Measurements from ENCODE around the gene ANAPC2. TPM values are rescaled to one million over a fixed set of nuclear protein-coding genes. Genes with fewer than 3 reads are reported as not detected.

The ANAPC2 gene
- total RNA-seq, 1 donor from 2014 or later: 28.7 TPM

DNA sequence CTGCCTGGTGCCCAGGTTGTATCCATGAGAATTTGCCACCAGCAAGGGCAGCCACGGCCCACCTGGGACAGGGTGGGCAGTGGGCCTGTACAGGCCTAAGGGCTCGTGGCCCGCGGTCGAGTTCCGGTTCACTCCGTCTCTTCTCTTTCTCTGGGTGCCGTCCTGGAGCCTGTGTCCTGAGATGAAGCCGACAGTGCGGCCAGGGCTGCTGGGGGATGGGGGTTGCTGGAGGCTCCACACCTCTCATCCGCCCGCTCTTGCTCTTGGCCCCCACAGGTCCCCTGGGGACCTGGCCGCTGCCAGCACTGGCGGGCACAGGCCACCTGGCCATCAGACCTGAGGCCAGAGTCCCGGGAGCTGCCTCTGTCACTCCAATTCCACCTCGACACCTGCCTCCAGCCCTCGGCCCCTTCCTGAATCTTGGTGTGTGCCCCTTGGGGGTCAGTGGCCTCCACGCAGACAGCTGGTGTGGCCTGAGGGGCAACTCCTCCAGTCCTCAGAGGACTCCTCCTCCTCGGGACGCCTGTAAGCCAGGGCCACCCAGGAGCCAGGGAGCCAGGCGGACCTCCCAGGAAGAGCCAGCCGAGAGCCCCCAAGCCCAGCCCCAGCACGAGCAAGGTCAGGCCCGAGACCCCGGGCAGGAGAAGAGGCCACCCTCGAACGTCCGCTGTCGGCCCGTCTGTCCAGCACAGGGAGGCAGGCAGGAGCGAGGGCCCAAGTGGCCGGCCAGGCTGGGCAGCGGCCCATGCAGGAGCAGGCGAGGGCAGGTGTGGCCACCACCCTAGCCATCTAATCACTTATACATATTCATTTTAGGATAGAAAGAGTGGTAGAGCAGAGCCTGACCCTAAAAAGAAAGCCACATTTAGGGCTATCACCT is 23.8 kb downstream of the ANAPC2 start:
- DNase-seq (ENCODE audit: low read depth): no peak

DNA sequence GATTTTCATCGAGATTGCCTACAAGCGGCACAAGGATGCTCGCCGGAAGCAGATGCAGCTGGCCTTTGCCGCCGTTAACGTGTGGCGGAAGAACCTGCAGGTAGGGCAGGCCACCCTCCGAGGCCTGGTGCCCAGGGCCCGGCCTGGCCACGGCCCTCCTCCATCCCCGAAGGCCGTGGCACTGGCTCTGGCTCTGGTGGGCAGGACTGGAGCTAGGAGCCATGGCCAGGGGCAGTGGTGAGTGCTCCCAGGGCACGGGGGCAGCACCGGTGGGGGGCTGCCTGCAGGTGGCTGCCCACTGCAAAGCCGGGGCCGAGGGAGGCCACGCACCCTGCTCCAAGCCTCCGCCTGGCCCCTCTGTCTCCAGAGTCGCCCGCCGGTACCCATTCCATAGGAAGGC is 24.6 kb downstream of the ANAPC2 start:
- no peak for DNase-seq (ENCODE audit: low read depth)

DNA sequence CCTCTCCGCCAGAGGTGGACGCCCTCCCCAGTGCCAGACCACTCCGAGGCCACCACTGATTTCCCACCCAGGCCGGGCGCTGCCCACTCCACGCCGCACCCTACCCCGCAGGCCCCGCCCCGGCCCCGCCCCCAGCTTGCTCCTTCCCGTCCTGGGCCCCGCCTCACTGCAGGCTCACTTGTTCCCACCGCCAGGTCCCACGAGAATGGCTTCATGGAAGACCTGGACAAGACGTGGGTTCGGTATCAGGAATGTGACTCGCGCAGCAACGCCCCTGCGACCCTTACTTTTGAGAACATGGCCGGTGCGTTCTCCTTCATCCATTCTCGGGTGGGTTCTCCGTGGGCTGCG is 25.0 kb downstream of the ANAPC2 start:
- no peak for DNase-seq (ENCODE audit: low read depth)

DNA sequence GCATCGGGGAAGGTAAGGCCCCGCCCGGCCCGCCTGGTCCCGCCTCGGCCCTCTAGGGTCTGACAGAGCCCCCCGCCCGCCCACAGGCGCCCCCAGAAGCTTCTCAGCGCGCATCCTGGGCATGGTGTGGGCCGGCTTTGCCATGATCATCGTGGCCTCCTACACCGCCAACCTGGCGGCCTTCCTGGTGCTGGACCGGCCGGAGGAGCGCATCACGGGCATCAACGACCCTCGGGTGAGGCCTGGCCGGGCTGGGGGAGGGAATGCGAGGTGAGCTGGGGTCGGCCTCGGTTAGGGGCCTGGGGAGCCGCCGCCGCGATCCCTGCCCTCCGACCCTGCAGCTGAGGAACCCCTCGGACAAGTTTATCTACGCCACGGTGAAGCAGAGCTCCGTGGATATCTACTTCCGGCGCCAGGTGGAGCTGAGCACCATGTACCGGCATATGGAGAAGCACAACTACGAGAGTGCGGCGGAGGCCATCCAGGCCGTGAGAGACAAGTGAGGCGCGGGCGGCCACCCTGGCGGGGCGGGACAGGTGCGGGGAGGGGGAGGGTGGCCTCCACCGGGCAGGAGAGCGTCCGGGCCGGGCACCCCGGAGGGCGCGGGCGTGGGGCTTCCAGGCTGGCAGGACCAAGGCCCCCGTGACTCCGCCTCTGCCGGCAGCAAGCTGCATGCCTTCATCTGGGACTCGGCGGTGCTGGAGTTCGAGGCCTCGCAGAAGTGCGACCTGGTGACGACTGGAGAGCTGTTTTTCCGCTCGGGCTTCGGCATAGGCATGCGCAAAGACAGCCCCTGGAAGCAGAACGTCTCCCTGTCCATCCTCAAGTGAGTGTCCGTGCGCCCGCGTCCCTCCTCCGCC is 25.6 kb downstream of the ANAPC2 start:
- no peak for DNase-seq (ENCODE audit: low read depth)

DNA sequence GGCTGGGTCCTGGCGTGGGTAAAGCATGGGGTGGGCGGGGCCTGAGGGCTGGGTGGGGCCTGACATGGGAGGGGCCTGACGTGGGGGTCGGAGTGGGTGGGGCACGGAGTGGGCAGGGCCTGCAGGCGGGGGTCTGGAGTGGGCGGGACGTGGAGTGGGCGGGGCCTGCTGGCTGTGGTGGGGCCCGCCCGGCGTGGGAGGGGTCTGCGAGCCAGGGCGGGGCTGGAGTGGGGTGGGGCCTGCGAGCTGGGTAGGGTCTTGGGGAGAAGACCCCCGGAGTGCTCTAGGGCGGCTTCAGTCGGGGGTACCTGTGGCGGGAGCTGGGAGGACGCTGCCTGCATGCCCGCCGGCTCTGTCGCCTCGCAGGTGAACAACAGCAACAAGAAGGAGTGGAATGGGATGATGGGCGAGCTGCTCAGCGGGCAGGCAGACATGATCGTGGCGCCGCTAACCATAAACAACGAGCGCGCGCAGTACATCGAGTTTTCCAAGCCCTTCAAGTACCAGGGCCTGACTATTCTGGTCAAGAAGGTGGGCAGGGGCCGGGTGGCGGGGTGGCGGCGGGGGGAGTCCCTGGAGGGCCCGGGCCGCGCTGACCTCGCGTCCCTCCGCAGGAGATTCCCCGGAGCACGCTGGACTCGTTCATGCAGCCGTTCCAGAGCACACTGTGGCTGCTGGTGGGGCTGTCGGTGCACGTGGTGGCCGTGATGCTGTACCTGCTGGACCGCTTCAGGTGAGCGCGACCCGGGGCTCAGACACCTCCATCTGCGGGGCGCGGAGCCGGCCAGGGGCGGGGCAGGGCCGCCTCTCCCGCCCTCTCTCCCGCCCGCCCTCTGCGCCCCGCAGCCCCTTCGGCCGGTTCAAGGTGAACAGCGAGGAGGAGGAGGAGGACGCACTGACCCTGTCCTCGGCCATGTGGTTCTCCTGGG is 26.5 kb downstream of the ANAPC2 start:
- DNase-seq (ENCODE audit: low read depth): no peak

DNA sequence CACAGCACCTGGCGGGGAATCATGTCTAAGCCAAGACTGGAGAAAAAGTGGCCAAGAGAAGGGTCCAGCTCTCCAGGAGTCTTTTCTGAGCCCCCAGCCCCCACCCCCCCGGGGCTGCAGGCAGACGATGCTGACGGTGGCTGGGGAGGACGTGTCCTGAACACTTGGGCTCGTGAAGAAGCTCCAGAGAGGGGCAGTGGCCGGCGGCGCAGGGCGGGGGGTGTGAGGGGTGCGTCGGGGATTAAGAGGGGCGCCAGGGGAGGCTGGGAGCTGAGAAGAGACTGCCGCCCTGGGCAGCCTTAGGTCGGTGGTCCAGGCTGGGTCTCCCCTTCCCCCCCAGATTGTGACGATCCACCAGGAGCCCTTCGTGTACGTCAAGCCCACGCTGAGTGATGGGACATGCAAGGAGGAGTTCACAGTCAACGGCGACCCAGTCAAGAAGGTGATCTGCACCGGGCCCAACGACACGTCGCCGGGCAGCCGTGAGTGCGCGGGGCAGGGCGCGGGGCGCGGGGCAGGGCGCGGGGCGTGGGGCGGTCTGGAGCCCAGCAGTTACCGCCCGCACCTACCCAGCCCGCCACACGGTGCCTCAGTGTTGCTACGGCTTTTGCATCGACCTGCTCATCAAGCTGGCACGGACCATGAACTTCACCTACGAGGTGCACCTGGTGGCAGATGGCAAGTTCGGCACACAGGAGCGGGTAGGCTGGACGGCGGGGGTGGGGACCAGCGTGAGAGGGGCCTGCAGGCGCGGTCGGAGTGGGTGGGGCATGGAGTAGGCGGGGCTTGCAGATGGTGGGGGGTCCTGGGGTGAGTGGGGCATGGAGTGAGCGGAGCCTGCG is 27.4 kb downstream of the ANAPC2 start:
- no peak for DNase-seq (ENCODE audit: low read depth)

DNA sequence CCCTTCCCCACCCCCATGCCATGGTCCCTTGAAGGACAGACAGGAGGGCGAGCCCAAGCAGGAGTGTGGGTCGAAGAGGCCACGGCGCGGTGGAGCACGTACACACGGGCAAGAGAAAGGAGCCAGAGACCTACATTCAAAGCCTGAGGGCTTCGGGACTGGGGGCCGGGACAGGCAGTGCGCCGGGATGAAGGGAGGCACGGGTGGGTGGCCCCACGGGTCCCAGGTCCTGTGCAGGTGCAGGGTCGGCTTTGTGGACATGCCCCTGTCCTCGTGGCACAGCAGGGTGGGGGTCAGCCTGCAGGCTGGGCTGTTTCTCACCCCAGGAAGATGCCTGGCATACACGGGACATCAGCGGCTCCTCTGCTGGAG is 28.3 kb downstream of the ANAPC2 start:
- no peak for DNase-seq (ENCODE audit: low read depth)

DNA sequence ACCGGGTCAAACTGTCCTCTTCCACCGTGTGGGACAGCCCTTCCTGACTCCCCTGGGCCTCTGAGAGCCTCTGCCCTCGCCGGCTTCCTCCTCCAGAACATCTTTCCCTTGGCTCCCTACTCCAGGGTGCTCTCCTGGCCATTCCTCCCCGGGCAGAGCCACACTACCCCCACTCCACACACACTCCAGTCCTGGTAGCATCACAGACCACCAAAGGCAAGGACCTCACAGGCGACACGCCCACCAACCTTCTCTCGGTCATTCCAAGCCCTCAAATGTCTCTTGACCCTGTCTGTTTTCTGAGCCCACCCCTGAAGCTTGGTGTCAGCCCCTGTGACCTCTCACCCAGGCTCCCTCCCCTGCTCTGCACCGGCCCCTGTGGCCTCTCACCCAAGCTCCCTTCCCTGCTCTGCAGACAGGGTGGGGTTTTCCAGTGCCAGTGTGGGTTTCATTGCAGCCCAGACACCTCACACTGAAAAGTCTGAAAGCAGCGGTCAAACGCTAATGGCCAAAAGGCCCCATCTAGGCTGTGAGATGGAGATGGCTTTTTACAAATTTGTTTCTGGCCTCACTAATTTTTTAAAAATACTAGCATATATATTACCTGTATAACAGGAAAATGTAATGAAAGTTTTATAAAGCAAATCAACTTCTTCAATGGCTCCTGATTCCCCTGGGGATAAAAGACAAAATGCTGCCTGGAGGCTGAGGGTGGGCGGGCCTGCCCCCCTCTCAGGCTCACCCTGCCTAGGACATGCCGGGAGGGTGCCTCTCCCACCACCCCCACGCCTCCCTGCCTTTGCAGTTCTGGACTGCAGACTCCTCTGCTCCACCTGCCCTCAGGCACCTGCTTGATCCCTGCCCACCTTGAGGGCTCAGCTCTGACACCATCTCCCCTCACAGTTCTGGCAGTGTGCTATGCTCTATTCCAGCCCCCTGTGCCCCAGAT is 29.0 kb downstream of the ANAPC2 start:
- DNase-seq (ENCODE audit: low read depth): no peak

DNA sequence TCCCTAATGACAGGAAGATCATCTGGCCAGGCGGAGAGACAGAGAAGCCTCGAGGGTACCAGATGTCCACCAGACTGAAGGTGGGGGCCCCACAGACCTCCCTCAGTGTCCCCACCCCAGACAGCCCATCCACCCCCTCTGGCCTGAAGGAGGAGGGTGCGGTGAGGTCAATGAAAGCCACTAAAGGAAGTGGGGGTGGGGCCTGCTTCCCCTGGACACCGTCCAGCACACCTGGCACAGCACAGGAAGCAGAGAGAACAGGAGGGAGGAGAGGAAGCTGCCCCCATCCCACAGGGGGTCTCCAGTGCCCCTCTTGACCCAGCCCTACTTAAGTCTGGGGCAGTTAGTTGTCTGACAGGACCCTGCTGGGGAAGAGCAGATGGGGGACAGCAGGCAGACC is 29.7 kb downstream of the ANAPC2 start:
- DNase-seq (ENCODE audit: low read depth): no peak

DNA sequence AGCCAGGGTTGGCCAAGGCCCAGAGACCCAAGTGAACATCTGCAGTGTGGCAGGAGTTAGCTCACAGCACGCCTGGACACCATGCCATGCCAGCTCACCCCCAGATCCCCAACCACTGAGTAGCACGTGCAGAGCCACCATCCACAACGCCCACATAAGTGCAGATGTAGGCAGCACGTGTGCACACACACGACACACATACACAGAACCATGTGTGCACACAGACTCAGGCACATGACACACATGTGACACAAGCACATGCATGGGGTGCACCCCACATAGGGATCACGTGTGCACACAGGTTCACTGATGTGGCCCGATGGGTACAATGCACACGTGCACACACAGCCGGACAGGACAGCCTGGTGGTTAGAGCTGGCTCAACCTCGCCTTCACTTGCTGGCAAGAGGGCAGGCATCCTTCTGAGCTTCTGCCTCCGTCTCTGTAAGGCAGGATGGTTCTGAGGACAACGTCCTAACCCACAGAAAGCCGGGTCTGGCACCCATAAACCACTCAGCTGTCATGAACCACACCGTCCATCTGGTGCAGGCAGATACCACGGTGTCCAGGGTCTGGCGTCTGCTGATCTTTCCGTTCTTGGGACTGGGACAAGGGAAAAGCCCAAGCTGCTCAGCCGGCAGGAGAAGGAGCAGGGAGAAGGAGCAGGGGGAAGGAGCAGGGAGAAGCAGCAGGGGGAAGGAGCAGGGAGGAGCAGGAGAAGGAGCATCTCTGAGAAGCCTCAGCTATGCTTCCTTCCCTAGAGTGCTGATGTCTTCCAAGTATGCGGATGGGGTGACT is 30.5 kb downstream of the ANAPC2 start:
- no peak for DNase-seq (ENCODE audit: low read depth)

DNA sequence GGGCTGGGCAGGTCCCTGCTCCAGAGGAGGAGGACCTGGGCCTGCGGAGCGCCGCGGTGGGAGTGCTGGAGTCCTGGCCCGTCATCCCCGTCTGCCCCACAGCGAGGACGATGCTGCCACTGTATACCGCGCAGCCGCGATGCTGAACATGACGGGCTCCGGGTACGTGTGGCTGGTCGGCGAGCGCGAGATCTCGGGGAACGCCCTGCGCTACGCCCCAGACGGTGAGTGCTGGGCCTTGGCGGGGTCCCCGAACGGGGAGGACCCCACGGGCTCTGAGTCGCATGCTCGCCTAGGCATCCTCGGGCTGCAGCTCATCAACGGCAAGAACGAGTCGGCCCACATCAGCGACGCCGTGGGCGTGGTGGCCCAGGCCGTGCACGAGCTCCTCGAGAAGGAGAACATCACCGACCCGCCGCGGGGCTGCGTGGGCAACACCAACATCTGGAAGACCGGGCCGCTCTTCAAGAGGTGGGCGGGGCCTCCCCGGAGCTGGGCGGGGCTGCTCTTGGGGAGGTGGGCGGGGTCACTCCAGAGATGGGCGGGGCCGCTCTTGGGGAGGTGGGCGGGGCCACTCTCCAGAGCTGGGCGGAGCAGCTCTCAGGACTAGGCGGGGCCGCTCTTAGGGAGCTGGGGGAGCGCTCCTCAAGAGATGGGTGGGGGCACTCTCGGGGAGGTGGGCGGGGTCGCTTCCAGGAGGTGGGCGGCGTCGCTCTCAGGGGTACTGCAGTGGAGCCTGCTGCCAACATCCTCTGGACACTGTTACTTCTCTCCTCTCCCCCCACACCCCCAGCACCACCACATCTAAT is 31.6 kb downstream of the ANAPC2 start:
- DNase-seq (ENCODE audit: low read depth): no peak

DNA sequence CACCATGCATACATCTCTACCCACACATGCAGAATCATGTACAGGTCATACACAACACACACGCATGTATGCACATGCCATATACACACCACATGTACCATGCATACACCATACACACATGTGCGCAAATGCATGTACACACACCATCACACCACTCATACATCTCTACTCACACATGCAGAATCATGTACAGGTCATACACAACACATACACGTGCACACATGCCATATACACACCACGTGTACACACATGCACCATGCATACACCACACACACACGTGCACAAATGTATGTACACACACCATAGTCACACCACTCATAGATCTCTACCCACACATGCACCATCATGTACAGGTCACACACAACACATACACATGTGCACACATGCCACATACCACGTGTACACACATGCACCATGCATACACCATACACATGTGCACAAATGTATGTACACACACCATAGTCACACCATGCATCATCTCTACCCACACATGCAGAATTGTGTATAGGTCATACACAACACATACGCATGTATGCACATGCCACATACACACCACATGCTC is 35.4 kb downstream of the ANAPC2 start:
- no peak for DNase-seq (ENCODE audit: low read depth)

DNA sequence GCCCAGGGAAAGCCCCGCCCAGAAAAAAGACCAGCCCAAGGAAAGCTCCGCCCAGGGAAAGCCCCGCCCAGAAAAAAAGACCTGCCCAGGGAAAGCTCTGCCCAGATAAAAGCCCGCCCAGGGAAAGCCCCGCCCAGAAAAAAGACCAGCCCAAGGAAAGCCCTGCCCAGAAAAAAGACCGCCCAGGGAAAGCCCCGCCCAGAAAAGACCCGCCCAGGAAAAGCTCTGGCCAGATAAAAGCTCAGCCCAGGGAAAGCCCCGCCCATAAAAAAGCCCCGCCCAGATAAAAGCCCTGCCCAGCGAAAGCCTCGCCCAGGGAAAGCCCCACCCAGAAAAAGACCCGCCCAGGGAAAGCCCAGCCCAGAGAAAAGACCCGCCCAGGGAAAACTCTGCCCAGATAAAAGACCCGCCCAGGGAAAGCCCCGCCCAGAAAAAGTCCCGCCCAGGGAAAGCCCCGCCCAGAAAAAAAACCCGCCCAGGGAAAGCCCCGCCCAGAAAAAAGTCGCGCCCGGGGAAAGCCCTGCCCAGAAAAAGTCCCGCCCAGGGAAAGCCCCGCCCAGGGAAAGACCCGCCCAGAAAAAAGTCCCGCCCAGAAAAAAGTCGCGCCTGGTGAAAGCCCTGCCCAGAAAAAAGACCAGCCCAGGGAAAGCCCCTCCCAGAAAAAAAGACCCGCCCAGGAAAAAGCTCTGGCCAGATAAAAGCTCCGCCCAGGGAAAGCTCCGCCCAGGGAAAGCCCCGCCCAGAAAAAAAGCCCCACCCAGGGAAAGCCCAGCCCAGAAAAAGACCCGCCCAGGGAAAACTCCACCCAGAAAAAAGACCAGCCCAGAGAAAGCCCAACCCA is 37.5 kb downstream of the ANAPC2 start:
- DNase-seq (ENCODE audit: low read depth): no peak

DNA sequence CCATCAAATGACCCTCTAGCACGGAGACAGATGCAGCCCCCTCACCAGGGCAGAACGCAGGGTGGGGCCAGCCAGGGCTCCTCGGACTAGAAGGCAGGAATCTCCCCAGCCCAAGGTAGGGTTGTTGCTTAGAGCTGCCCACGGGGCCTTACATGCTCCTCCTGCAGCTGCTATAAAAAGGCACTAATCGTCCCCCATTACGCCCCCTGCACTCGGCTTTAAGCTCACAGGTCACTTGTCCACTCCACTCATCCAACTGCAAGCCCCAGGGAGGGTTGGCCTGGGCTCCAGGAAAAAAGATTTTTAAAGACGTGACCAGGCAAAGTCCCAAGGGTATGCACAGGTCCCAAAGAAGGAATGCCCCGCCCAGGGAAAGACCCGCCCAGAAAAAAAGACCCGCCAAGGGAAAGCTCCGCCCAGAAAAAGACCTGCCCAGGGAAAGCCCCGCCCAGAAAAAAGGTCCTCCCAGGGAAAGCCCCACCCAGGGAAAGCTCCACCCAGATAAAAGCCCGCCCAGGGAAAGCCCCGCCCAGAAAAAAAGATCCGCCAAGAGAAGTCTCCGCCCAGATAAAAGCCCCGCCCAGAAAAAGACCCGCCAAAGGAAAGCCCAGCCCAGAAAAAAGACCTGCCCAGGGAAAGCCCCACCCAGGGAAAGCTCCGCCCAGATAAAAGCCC is 38.3 kb downstream of the ANAPC2 start:
- no peak for DNase-seq (ENCODE audit: low read depth)

DNA sequence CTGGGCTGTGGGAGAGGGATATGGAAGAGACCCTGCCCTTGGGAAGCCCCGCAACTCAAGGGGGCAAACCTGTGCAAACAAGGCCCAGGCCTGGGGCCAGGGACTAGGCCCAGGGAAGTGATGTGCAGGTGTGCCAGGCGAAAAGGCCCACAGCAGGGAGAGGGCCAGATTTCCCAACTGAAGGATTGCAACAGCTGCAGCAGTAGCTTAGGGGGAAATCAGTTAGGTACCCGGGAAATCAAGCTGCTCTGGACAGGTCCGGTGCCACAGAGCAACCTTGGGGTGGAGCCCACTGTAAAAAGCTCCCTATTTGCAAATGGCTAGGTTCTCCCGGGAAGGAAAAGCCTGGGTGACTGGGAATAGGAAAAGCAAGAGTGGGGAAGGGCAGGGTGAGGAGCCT is 39.0 kb downstream of the ANAPC2 start:
- DNase-seq (ENCODE audit: low read depth): no peak

DNA sequence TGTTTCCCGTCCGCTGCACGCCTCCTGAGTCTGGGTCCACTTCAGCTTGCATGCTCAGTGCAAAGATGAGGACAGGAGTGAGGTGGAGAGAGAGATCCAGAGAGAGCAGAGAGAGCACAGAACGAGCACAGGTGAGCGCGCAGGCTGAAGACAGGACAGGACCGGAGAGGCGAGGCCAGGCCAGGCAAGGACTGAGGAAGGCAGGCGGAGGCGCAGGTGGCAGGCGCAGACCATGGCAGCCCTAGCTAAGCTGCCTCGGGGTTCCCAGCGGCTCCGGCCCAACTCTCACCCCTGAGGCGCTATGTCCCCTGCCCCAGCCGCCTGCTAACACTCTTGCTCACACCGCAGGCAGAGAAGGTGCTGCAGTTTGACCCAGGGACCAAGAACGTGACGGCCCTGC is 39.7 kb downstream of the ANAPC2 start:
- no peak for DNase-seq (ENCODE audit: low read depth)
